Small intestine (tissue), 16 donors: ENCODE measurements around the gene NANOS2. TPM values are rescaled to one million over a fixed set of nuclear protein-coding genes. Genes with fewer than 3 reads are reported as not detected.
A peak's percentile ranks its signal among the peaks of the same experiment; 100 is the strongest.

Experiments
- DNase-seq, 2 donors: peaks; one replicate each; pipeline versions ENCODE4 v3.0.0 to v3.0.0-alpha.2; 2013
- FAIRE-seq: peaks from 2 replicates; lab custom pipeline; 2012; peaks lifted over from hg19 to GRCh38; lab: Jason Lieb, UNC
- H3K27ac ChIP-seq, 3 donors: one replicate each; pipeline ENCODE4 v1.5.1; 2013; ENCODE audit warnings: low read length in 2 of 3, mild to moderate bottlenecking in 2 of 3, control low read depth in 1 of 3, inconsistent platforms in 1 of 3, low read depth in 1 of 3, moderate library complexity in 1 of 3
- H3K27me3 ChIP-seq, 3 donors: one replicate each; pipeline ENCODE4 v1.6.1; 2013; ENCODE audit warnings: low read length in 3 of 3, inconsistent platforms in 1 of 3; ENCODE audit not compliant: control insufficient read depth in 3 of 3, insufficient read depth in 3 of 3
- H3K36me3 ChIP-seq, 3 donors: one replicate each; pipeline ENCODE4 v1.6.1; 2013; ENCODE audit warnings: low read length in 3 of 3, inconsistent platforms in 1 of 3, low read depth in 1 of 3, mild to moderate bottlenecking in 1 of 3, moderate library complexity in 1 of 3; ENCODE audit not compliant: control insufficient read depth in 3 of 3, insufficient read depth in 2 of 3
- H3K4me1 ChIP-seq, 3 donors: one replicate each; pipeline ENCODE4 v1.6.1; 2013; ENCODE audit warnings: low read length in 2 of 3, inconsistent platforms in 1 of 3, low read depth in 1 of 3, mild to moderate bottlenecking in 1 of 3, moderate library complexity in 1 of 3; ENCODE audit not compliant: control insufficient read depth in 3 of 3, insufficient read depth in 2 of 3
- H3K4me3 ChIP-seq, 3 donors: one replicate each; pipeline ENCODE4 v1.5.1; 2013; ENCODE audit warnings: low read length in 3 of 3, control low read depth in 1 of 3, inconsistent platforms in 1 of 3, low read depth in 1 of 3, mild to moderate bottlenecking in 1 of 3, moderate library complexity in 1 of 3
- H3K9me3 ChIP-seq, 2 donors: one replicate each; pipeline ENCODE4 v1.6.1; 2013; ENCODE audit warnings: low read depth in 1 of 2, low read length in 1 of 2; ENCODE audit not compliant: control insufficient read depth in 2 of 2, insufficient read depth in 1 of 2
- WGBS, 3 donors: extraction: QIAGEN DNeasy Blood & Tissue Kit; methylation state at CpG; one replicate each; pipeline ENCODE4 v1.1.7; 2013; 5-methylcytosine and 5-hydroxymethylcytosine counted together
- long read RNA-seq, 10 donors: transcript quantifications; one replicate each; lab custom pipeline, GENCODE V29; 2026
- polyA plus RNA-seq, 4 donors: library from polyadenylated mRNA; stranded (reverse) in 3 of 4; unstranded in 1 of 4; fragments of 200-250 nt in 3 of 4; fragments of 120-200 nt in 1 of 4; gene quantifications; one replicate each; pipeline versions ENCODE4 v1.2.1 to v1.2.3, GENCODE V29; 2013
- donor health status: healthy with polysubstance abuse.
- donor health status: control.
- donor health status: control.
- donor health status: Bipolar disorder and iron deficiency.
- donor health status: healthy.

Gene NANOS2
- polyA plus RNA-seq = not detected
- long read RNA-seq, donor 1 = 0 reads
- long read RNA-seq, donor 2 = 0 reads
- long read RNA-seq, donor 3 = 0 reads
- long read RNA-seq, donor 4 = 0 reads
- long read RNA-seq, donor 5 = 0 reads
- long read RNA-seq, donor 6 = 0 reads
- long read RNA-seq, donor 7 = 0 reads
- long read RNA-seq, donor 8 = 0 reads
- long read RNA-seq, donor 9 = 0 reads
- long read RNA-seq, donor 10 = 0 reads

GRCh38 chr19:45913874-45914830, at the start of gene NANOS2:
Gene NANOS2 (minus strand): TSS chr19:45914778. CDS start chr19:45914693, 85 bp downstream.
- no peak within 1 kb of the TSS for H3K4me3 ChIP-seq
- H3K36me3 ChIP-seq = no peaks in the 10 kb centered on the region
- DNase-seq = no peak
- H3K4me1 ChIP-seq = peaks cover 0 to 8% (median 0%) of the 10 kb centered on the region in 3 donors
- no peaks in the 10 kb centered on the region for H3K9me3 ChIP-seq
- 58 to 64% (median 64%) methylated on average over 44 of the region's 44 CpGs for WGBS, 3 donors
- no peak within 1 kb of the TSS for H3K27ac ChIP-seq
- FAIRE-seq = no peak
- peaks cover 0 to 6% (median 5%) of the 10 kb centered on the region in 3 donors for H3K27me3 ChIP-seq

- DNase-seq (no peak), FAIRE-seq (no peak)
- peaks cover 0 to 29% (median 8%) of the 10 kb centered on the region in 3 donors for H3K27me3 ChIP-seq
- no peaks in the 10 kb centered on the region for H3K36me3 ChIP-seq
- H3K4me3 ChIP-seq = no peak overlapping the region
- H3K27ac ChIP-seq = no peak overlapping the region
- WGBS, 3 donors = 83 to 85% (median 83%) methylated on average over 14 to 15 of the region's 15 CpGs
- H3K4me1 ChIP-seq = no peaks in the 10 kb centered on the region
- H3K9me3 ChIP-seq = no peaks in the 10 kb centered on the region
Observed at GRCh38 chr19:45962021-45962420, 47.4 kb upstream of the NANOS2 start.

DNA sequence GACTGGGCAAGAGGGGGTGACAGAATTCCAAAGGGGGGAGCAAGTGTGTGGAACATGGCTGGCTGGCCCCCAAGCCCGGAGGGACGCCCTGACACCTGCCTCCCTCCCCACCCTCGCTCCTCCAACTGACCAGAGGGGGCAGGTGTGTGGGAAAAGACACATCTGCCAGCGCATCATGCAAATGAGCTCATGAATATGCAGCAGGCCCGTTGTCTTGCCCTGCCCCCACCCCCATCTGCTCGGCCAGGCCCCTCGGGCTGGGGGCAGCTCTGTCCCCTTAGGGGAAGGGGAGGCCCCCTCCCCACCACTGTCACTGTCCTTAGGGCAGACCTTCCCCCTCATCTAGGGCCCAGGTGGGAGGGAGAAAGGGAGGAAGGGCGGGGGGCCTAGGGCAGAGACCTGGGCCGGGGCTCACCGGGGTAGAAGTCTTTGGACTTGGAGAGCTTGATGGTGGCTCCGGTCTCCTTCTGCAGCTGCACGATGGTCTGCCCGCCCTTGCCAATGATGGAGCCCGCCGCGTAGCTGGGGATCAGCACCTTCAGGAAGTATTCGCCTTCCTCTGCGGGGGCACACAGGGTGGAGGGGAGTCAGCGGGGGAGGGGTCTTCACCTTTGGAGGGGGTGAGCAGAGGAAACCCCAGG, 46.1 kb upstream of the NANOS2 start:
- H3K36me3 ChIP-seq = no peaks in the 10 kb centered on the region
- 16 to 25% (median 23%) methylated on average over 16 to 19 of the region's 19 CpGs for WGBS, 3 donors
- no peak overlapping the region for H3K4me3 ChIP-seq
- DNase-seq (no peak), FAIRE-seq (no peak)
- H3K4me1 ChIP-seq = no peaks in the 10 kb centered on the region
- peaks cover 0 to 27% (median 8%) of the 10 kb centered on the region in 3 donors for H3K27me3 ChIP-seq
- H3K27ac ChIP-seq = no peak overlapping the region
- H3K9me3 ChIP-seq = no peaks in the 10 kb centered on the region

DNA sequence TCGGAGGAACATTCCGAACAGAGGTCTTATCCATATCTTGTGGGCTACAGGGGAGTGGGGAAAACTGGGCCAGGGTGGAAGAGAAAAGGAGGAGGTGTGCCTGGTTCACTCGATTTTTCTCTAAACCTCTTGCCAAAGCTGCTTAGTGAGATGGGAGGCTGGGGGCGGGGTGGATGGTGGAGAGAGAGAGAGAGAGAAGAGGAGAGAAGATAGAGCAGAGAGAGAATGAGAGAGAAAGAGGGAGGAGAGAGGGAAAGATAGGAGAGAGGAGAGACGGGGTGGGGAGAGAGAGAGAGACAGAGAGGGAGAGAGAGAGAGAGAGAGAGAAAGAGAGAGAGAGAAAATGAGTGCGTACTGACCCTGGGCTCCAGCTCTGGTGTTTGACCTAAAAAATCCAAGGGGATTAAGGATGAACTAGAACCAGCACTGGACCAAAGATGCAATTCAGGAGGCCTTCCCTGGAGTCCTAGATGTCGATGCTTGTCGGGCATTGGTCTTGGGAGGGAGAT, 45.0 kb upstream of the NANOS2 start:
- Histone ChIP-seq H3K27ac (peak overlapping the region in 1 of 3 donors; percentile 41), H3K9me3 (no peaks in the 10 kb centered on the region), H3K4me3 (no peak overlapping the region), H3K36me3 (no peaks in the 10 kb centered on the region), H3K27me3 (peaks cover 0 to 27% (median 8%) of the 10 kb centered on the region in 3 donors), H3K4me1 (no peaks in the 10 kb centered on the region)
- no peak for FAIRE-seq
- DNase-seq = no peak
- WGBS, 3 donors = 54 to 68% (median 64%) methylated on average over 8 of the region's 8 CpGs

DNA sequence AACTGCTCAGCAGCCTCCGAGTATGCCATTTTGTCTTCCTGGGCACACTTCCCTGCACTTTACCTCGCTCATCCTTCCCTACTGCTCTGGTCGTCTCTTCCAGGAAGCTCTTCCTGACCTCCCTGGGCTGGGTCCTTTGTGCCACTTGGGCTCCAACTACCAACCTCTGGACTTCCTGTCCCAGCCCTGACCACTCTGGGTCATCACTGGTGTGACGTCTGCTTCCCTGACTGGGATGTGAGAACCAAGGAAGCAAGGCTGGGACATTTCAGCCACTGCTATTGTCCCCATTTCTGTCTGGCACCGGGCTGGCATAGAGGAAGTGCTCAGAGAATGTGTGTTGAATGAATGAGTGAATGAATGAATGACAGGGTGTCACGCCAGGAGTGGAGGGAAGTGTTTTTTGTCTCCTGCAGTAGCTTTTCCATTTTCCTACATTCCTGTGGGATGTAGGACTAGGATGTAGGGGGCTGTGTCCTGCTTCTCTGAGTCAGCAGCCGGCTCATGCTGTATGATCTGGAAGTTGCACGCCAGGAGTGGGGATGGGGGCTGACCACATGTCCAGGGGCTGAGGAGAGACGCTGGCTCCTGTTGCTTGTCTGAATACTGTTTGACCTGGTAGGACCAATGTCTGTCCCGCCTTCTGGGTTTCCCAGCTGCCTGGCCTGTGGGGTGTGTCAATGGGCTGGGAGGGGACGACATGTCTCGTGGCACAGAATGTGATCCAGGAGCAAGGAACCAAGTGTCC, 44.4 kb upstream of the NANOS2 start:
- H3K36me3 ChIP-seq = no peaks in the 10 kb centered on the region
- H3K4me1 ChIP-seq = no peaks in the 10 kb centered on the region
- FAIRE-seq (no peak), DNase-seq (no peak)
- 57 to 67% (median 63%) methylated on average over 12 of the region's 12 CpGs for WGBS, 3 donors
- peaks cover 0 to 31% (median 8%) of the 10 kb centered on the region in 3 donors for H3K27me3 ChIP-seq
- H3K4me3 ChIP-seq = no peak overlapping the region
- H3K9me3 ChIP-seq = no peaks in the 10 kb centered on the region
- H3K27ac ChIP-seq = peak overlapping the region in 1 of 3 donors; percentile 41

DNA sequence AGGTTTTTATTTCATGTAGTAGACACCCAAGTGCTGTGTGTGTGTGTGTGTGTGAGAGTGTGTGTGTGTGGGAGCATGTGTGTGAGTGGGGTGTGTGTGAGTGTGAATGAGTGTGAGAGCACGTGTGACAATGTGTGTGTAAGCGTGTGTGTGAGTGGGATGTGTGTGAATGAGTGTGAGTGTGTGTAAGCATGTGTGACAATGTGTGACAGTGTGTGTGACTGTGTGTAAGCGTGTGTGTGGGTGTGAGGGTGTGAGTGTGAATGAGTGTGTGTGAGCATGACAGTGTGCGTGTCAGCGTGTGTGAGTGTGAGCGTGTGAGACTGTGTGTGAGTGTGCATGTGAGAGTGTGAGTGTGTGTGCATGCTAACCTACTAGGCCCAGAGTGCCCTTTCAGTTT, 43.7 kb upstream of the NANOS2 start:
- Histone ChIP-seq H3K27me3 (peaks cover 0 to 36% (median 8%) of the 10 kb centered on the region in 3 donors), H3K9me3 (peaks cover 0 to 4% of the 10 kb centered on the region in 2 donors), H3K4me3 (no peak overlapping the region), H3K4me1 (no peaks in the 10 kb centered on the region), H3K36me3 (no peaks in the 10 kb centered on the region), H3K27ac (peak overlapping the region in 1 of 3 donors; percentile 32)
- WGBS, 3 donors = 87 to 91% (median 90%) methylated on average over 6 of the region's 6 CpGs
- FAIRE-seq (no peak), DNase-seq (no peak)

- DNase-seq (no peak), FAIRE-seq (no peak)
- WGBS, 3 donors = 37 to 48% (median 48%) methylated on average over 13 of the region's 13 CpGs
- H3K4me1 ChIP-seq = peaks cover 0 to 7% (median 5%) of the 10 kb centered on the region in 3 donors
- H3K9me3 ChIP-seq = peaks cover 0 to 7% of the 10 kb centered on the region in 2 donors
- no peak overlapping the region for H3K4me3 ChIP-seq
- H3K27me3 ChIP-seq = peaks cover 0 to 32% (median 11%) of the 10 kb centered on the region in 3 donors
- no peak overlapping the region for H3K27ac ChIP-seq
- H3K36me3 ChIP-seq = no peaks in the 10 kb centered on the region
Observed at GRCh38 chr19:45955905-45956608, 41.5 kb upstream of the NANOS2 start.
